Stimulated activated CD8-positive, alpha-beta memory T cell treated with anti-CD3 and anti-CD28 coated beads, Interleukin-15, amount 100 ng/mL, for 1 hour (primary cell): Measurements from ENCODE around the gene MTFMT.
"Not testable (repeated sequence)": the region's sequence is repeated elsewhere in the genome, so short reads cannot be mapped to it uniquely, and the experiment has no call there.

Experiments
- DNase-seq: peaks from one replicate; pipeline ENCODE4 v3.0.0-alpha.2; 2020; ENCODE audit warnings: low read depth

MTFMT gene

DNA sequence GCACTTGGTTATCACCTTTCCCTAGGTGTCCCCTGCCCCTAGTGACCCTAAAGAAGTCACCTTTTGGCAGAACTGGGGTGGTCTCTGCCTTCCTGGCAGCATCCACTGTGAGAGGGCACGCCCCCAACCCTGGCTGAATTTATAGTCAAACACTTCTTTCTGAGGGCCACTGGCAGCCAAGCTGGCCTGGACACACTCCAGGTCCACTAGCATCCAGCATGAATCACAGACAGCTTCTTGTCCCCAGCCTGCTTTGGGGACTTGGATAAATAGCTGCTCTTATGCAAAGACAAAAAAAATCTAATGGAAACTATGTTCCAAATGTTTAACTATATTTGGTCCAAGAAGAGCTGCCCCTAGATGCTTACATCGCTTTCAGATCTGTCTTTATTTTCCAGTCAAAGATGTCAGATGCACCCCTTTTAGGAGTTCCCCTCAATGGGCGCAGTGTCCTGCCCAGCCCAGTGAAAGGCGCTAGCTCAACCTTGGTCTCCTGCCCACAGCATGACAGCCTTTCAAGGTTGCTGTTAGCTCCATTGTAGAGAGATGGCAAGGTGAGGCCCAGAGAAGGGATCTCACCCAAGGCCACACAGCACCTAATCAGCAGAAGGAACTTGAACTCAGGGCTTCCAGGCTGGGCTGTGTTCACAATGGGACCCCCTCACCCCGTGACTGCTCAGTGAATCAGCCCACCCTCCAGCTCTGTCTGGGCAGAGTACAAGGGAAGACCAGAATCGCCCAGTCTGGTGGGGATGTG is 31.4 kb upstream of the MTFMT start:
- no peak for DNase-seq

DNA sequence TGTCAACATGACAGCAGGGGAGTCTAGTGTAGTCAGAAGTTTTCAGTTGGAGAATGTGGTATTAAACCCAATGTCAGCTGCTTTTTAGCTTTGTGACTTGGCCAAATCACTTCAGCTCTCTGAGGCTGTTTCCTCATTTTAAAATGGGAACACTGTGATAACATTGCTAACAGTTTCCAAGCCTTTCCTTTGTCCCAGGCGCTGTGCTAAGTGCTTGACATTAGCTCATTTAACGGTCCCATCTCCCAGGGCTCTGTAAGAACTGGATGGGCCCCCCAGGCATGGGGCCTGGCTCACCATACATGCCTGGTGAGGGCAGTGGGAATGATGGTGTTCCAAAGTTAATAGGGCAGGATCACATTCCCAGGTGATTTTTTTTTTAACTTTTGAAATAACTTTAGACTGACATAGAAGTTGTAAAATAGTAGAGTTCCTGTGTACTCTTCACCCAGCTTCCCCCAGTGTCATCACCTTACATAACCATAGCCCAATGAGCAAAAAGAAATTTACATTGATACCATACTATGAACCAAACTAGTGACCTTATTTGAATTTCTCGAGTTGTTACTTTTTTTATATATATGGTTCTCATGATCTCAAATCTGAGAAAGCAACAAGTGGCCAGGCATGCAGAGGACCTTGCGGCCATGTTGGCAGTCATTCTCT is 30.6 kb upstream of the MTFMT start:
- no peak for DNase-seq

DNA sequence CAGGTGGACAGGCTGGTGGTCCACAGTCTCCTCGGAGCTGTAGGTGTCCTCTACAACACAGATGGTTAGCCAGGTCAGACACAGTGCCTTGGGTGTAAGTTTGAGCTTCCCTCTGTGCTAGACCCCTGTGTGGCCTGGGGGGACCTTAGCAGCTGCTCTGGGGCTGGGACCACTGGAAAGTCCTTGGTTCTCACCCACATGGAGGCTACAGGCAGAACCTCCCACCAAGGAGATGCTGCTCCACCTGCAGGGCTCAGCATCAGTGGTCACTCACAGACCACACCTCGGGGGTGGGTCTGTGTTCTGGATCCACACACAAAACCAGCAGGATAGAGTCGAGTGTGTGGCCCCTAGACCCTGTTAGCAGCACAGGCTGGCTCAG is 29.9 kb upstream of the MTFMT start:
- no peak for DNase-seq

DNA sequence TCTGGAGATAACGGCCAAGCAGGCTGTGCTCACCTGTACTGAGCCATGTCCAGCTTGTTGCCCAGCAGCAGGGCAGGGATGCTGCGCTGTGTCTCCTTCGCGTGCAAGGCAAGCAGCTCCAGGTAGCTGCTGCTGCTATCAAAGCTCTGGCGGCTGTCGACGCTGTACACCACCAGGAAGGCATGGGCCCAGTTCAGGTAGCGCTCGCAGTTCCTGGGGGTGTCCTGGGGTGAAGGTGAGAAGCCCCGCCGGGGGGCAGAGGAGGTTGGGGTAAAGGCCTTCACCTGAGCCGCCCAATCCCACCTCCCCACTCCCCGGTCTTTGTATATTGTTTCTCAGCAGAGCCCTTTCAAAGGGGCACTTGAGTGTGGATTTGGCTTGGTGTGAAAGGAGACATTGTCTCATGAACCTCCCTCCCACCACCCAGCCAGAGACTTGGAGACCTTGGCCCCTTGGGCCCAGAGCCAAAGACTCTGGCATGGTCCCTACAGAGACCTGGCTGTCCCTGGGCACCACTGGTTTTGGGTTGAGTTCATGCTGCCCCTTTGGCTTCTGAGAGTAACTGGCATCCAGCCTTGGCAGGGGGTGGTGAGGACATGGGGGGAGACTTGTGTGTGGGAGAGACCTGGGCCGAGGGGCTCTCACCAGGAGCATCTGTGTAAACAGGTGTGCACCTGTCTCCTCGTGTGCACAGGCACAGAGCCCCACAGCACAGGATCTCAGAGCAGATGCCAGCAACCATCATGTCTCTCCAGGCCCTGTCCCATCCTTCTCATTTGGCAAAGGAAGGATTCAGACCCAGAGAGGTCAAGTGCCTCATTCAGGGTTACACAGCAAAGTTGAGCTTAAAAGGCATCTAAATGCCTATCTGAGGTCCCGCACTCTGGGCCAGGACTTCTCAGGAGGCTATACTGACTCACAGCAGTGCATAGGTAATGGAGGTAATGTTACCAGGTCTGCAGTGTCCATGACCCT is 29.2 kb upstream of the MTFMT start:
- no peak for DNase-seq

GRCh38 chr15:65057549-65057940 is 28.1 kb upstream of the MTFMT start:
- no peak for DNase-seq

GRCh38 chr15:65056868-65057548 is 27.6 kb upstream of the MTFMT start:
- no peak for DNase-seq

GRCh38 chr15:65056106-65056505 is 26.7 kb upstream of the MTFMT start:
- no peak for DNase-seq

DNA sequence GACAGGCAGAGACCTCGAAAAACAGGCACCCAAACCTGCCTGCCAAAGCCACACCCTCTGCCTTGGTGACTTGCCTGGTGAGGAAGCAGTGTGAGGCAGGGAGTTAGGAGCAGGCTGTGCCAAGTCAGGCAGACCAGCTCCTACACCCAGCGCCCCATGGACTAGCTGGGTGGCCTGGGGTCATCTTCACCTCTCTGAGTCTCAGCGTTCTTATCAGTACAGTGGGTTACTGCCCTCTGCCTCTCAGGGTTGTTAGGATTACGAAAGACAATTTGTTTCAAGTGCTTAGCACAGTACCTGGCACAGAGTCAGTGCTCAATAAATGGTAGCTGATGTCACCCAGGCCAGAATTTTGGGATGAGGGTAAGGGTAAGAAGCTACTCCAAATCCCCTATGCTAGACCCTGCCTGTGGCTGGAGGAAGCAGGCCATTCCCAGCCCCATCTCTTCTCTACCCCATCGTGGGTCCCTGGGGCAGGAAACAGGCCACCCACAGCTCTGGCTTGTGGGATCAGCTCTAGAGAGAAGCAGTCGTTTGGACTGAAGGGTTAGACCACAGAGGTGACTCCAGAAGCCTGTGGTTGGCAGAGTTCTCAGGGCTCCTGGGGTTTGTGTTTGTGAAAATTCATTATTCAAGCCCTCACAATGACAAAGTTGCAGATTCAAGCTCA is 25.9 kb upstream of the MTFMT start:
- DNase-seq, result no peak

DNA sequence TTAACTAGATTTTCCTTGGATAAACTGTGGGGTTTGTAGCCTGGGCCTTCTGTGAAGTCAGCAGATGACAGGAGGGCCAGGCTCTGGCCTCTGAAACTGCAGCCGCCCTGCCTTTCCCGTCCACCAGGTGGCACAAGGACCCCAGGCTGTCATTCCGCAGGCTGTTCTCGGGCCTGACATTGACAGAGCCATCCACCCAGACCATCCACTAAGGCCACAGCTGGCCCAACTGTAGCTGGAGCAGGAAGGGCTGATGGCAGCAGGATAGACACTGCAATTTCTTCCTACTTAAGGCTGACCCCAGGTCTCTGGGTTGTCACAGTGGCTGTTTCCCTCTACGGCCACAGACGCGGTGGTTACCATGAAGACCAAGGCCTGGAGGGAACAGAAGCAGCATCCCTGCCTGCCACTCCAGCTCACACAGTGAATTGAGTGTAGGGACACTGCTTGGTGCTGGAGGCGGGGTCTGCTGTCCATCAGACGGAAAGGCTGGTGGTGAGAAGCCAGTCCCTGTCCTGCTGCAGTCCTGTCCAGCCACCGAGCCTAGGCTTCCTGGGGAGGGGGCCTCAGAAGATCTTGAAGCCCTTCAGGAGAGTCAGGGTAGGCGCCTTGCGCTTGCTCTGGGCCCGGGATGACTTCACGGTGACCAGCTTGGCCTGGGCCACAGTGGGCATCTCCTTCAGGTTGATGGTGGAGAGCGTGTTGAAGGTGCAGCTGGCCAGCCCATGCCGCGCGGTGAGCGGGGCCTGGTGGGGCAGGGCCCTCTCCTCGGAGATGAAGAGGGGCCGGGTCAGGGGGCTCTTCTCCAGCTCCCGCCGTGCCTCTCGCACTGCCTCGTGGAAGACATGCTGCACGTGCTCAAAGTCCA is 25.1 kb upstream of the MTFMT start:
- peak; percentile 9 for DNase-seq

- DNase-seq, result no peak
Measured at GRCh38 chr15:65052956-65053355, 23.5 kb upstream of the MTFMT start.

DNA sequence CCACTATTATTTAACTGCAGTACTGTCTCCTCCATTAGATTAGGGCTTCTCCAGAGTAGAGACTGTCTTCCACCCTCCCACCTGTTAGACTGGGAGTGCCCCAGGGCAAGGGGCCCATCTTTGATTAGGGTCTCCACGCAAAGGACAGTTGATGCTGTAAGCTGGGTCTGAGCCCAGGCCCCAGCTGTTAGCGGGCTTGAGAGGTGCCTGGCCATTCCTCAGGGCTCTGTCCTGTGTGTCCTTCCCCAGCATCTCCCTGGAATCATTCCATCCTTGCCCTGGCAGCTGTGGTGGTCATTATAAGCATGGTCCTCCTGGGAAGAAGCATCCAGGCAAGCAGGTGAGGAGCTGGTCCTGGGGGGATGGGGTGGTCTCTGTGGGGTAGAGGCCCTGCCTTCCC is 21.8 kb upstream of the MTFMT start:
- DNase-seq, result no peak

- DNase-seq, result no peak
Measured at GRCh38 chr15:65050270-65050669, 20.8 kb upstream of the MTFMT start.

DNA sequence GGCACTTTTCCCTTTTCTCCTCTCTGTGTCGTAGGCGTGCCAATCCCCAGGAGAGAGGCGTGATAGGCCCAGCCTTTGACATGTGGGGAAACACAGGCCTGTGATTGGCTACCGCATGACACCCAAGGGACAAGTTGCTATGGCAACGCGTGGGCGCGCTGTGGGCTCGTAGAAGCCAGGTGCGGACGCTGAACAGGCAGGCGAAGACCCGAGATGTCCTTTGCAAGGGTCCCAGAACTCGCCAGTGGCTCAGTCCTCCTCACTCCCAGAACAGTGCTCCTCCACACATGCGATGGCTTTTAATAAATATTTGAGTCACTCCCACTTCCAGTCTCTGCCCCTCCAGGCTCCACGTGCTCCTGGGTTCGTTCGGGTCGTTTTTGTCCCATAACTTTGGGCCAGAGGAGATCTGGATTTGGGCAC is 20.0 kb upstream of the MTFMT start:
- peak; percentile 68 for DNase-seq

- no peak for DNase-seq
Measured at GRCh38 chr15:65048241-65048640, 18.8 kb upstream of the MTFMT start.

DNA sequence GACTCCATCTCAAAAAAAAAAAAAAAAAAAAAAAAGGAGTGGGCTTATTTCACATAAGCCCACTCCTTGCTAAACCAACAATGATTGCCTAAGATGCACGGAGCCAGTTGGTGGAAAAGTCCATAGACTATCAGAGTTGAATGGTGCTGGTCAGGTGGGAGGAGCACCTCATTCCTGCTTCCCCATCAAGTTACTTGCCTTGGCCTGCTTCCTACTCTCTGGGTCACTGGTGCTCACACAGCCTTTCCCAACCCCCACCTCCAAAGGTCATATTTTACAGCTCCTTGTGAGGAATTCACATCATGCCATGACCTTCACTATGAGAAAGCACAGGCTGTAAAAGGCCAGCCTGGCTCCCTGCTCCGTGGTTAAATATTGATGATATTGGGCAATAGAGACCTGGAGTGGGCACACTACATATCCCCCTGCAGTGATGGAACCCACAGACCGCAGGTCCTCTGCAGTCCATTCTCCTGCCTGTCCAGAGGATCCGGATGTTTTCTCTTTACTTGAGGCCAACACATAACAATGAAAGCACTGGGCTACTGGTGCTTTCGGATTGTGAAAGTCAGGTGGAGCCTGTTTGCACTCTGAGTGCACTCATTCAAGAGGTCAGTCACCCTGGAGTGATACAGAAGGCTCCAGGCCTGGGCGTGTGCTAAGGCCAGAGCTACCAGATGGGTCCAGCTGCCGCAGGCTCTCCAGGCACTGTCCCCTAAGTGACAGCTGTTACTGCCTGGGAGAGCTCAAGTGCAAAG is 15.5 kb upstream of the MTFMT start, which contains the start of gene SLC51B:
Gene SLC51B (plus strand): TSS at position 664 of the 758 bp plus-strand sequence. CDS start 4,618 bp downstream, outside the sequence.
- DNase-seq, result no peak

DNA sequence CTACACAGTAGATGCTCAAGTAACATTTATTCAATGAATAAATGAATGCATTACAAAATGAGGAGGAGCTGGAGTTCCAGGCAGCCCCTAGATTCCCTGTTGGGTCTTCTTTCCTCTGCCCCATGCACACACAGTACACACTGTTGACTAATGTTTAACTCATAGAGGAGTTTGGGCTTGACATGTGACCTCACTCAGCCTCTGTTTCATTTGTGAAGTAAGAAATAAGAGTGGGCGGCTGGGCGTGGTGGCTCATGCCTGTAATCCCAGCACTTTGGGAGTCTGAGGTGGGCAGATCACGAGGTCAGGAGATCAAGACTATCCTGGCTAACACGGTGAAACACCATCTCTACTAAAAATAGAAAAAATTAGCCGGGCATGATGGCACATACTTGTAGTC is 14.8 kb upstream of the MTFMT start:
- not testable (repeated sequence) for DNase-seq

GRCh38 chr15:65042776-65043327 is 13.4 kb upstream of the MTFMT start:
- no peak for DNase-seq

DNA sequence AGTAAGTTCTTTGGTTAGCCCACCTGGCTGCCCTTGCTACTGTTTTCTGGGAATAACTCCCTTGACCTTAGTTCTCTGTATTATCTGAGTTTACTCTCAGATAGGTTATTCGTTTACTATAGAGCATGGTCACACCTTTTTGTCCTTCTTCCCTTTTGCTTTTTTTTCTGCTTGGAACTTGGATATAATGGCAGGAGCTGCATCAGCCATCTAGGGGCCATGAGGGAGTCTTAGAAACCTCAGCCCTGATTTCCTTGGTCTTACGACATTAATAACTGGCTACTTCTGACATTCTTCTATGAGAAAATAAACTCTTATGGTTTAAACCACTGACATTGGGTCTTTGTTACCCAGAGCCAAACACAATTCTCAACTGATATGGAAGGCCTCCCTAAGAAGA is 12.3 kb upstream of the MTFMT start:
- DNase-seq, result no peak

DNA sequence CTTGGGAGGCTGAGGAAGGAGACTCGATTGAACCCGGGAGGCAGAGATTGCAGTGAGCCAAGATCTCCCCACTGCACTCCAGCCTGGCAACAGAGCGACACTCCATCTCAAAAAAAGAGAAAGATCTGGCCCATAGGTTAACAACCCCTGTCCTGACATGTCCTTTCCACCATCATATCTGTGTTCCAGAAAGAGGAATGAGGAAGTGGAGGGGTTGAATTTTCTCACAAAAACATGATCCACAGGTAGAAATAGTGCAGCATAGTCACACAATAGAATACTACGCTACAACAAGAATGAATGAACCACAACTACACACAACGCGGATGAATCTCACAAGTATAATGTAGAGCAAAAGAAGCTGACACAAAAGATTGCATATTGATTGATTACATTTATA is 11.0 kb upstream of the MTFMT start:
- DNase-seq, result no peak
